H4 (cell line): ENCODE measurements around the gene PHRF1. TPM values are rescaled to one million over a fixed set of nuclear protein-coding genes. Genes with fewer than 3 reads are reported as not detected.

Experiments used
- DNase-seq: peaks from one replicate; pipeline ENCODE4 v3.0.0-alpha.2; 2015; ENCODE audit warnings: low spot score
- total RNA-seq: library from RNA; depleted of rRNA; stranded (reverse); fragments of >200 nt; shearing (Covaris generic); gene quantifications from 2 replicates; pipeline ENCODE4 v1.2.3, GENCODE V29; 2014; rRNA removed

The PHRF1 gene
- total RNA-seq, 1 experiment from 2014 or later, result 14.5 TPM

- DNase-seq, result no peak
These were observed 78.9 kb downstream of the PHRF1 start for GRCh38 chr11:655036-655726.

DNA sequence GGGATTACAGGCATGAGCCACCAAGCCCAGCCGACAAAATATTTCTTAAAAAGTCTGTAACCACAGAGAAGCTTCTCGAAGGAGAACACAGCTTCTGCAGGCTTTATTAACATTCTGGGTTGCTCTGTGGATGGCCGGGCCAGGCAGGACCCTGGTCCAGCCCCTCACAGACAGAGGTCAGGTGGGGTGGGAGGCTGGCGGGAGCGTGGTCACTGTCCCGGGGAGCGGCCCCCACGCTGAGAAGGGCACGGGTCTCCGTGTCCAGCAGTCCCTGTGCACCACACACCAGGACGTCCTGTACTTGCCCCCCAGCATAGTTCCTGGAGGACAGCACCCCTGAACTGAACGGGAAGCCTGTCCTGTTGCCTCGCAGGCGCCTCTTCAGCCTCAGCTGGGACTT, 80.2 kb downstream of the PHRF1 start:
- DNase-seq, result no peak

- no peak for DNase-seq
These were observed 80.6 kb downstream of the PHRF1 start for GRCh38 chr11:656866-657265.

GRCh38 chr11:657691-658126, 81.4 kb downstream of the PHRF1 start:
- no peak for DNase-seq

GRCh38 chr11:659532-660085, 83.3 kb downstream of the PHRF1 start:
- no peak for DNase-seq

DNA sequence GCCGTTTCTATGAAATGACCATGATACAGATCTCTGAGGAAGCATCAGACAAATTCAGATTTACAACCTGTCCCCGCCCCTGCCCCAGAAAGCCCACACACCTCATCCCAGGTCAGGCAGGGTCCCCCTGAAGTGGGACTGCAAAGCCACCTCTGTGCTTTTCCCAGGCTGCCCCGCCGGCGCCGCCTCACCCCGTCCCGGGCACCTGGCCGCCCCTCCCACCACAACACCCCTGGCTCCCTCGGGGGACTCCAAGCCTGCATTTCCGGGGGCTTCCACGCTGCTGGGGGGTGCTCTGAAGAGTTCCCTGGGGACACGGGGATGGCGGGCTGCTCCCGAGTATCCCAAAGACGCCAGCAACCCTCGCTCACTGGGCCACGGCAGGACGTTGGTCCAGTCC, 84.0 kb downstream of the PHRF1 start:
- DNase-seq, result no peak

DNA sequence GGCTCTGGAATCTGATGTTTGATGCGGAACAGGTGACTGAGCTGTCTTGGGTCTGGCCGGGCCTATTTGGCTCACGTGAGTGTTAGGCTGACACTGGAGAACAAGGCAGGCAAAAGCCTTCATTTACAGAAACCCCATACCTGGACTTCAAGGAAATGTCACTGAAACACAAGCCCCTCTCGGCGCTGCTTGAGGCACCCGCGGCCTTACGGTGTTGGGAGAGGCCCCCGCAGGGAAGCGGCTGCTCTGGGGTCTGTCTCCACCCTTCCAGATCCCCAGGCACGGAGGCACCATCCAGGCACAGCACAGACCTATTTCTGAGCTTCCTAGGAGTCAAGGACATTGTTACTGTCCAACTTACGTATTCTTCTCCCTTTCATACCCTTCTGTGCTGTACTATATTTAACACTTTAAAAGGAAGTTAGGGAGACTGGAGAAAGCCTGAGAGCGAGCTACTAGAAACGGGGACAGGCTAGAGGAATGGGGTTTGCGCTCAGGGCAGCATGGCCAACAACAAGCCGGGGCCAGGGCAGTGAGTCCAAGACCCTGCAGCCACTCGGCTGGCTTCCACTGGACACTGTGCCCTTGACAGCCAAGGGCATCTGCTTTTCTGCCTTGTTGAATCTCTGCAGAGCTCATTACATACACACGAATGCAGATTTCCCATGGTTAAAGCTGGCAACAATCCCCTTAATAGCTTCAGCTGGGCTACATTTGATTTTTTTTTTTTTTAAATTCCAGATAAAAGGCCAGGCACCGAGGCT, 84.6 kb downstream of the PHRF1 start:
- DNase-seq, result no peak

Other genes with a start within 250 kb of the PHRF1 start
- gene B4GALNT4, start 207.0 kb upstream of the PHRF1 start, total RNA-seq, result 6.5 and 11.1 TPM in 2 replicates
- 2.4 and 3.0 TPM in 2 replicates for gene PKP3, start 182.3 kb upstream of the PHRF1 start, total RNA-seq
- gene SIGIRR, start 161.5 kb upstream of the PHRF1 start, total RNA-seq, result 1.9 TPM in 1 of 2 replicates, not detected in the other
- not detected in 2 replicates for gene ANO9, start 134.5 kb upstream of the PHRF1 start, total RNA-seq
- 15.0 and 26.7 TPM in 2 replicates for gene PTDSS2, start 126.2 kb upstream of the PHRF1 start, total RNA-seq
- gene RNH1, start 69.2 kb upstream of the PHRF1 start, total RNA-seq, result 150 and 205 TPM in 2 replicates
- 64.1 and 76.1 TPM in 2 replicates for gene HRAS, start 40.9 kb upstream of the PHRF1 start, total RNA-seq
- 0.18 and 0.19 TPM in 2 replicates for gene LRRC56, start 38.9 kb upstream of the PHRF1 start, total RNA-seq
- gene LMNTD2, start 15.7 kb upstream of the PHRF1 start, total RNA-seq, result 1.4 and 2.6 TPM in 2 replicates
- gene RASSF7, start 15.5 kb upstream of the PHRF1 start, total RNA-seq, result 16.8 and 17.3 TPM in 2 replicates
- 11.7 and 11.9 TPM in 2 replicates for gene IRF7, start 39.5 kb downstream of the PHRF1 start, total RNA-seq
- gene CDHR5, start 48.5 kb downstream of the PHRF1 start, total RNA-seq, result not detected in 2 replicates
- not detected in 2 replicates for gene SCT, start 50.7 kb downstream of the PHRF1 start, total RNA-seq
- not detected in 2 replicates for gene DRD4, start 60.8 kb downstream of the PHRF1 start, total RNA-seq
- gene DEAF1, start 118.8 kb downstream of the PHRF1 start, total RNA-seq, result 24.9 and 29.9 TPM in 2 replicates
- 15.8 and 16.4 TPM in 2 replicates for gene TMEM80, start 119.3 kb downstream of the PHRF1 start, total RNA-seq
- gene EPS8L2, start 129.8 kb downstream of the PHRF1 start, total RNA-seq, result 0.12 TPM in 1 of 2 replicates, not detected in the other
- gene TALDO1, start 171.0 kb downstream of the PHRF1 start, total RNA-seq, result 600 and 603 TPM in 2 replicates
- 15.5 and 24.8 TPM in 2 replicates for gene GATD1, start 201.0 kb downstream of the PHRF1 start, total RNA-seq
- gene CEND1, start 213.6 kb downstream of the PHRF1 start, total RNA-seq, result not detected in 2 replicates
- 19.6 and 35.8 TPM in 2 replicates for gene SLC25A22, start 221.8 kb downstream of the PHRF1 start, total RNA-seq
- 2.2 and 4.2 TPM in 2 replicates for gene PIDD1, start 228.8 kb downstream of the PHRF1 start, total RNA-seq
- gene RPLP2, start 233.5 kb downstream of the PHRF1 start, total RNA-seq, result 1,137 and 1,147 TPM in 2 replicates
- 13.4 and 22.8 TPM in 2 replicates for gene PNPLA2, start 242.4 kb downstream of the PHRF1 start, total RNA-seq